ENCODE measurements around the gene DCTN4. TPM values are rescaled to one million over a fixed set of nuclear protein-coding genes. Genes with fewer than 3 reads are reported as not detected.

Gene DCTN4
- total and polyA plus RNA-seq, 9 of the 15 experiments (the other 6 are each of a cell fraction or from before 2014, with no cell fraction given): 20.4 to 64.9 (median 49.9) TPM

DNA sequence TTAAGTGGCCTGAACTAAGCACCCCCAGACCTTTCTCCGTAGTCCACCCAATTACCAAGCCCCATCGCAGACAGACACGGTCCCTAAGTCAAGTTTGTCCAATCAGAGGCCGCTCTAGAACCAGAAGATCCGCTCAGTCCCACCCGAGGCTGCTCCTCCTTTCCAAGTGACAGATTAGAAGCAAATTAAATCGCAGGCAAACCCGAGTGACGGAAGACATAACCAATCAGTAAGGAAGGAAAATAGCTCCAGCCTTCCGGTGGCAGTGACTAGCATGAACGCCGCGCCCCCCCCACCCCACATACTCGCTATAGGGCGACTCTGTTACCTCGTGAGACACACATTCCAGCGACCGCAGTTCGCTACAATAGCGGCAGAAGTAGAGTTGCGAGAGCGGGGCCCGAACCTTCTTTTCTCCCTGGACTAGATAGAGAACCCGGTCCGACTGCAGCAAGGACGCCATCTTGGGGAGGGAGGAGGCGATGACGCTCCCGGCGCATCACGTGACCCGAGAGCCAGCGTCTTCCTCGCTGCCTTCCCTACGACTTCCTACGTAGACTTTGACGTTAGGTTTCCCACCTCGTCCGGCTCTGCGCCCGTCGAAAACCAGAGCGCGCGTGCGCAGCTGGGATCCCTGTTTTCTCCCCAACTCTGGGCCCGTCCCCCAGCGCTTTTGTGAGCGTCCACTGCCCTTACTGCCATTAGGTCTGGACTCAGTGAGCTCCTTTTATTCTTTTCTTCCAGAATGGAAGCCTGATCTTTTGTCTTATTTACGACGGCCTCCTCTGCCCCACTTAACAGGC is at the start of gene DCTN4 (continued):
- peak; percentile 91 for TF ChIP-seq REST (IDR thresholded peaks at IDR 0.05; ENCODE audit: borderline replicate concordance)
- TF ChIP-seq REST (CRISPR knock-in tag; IDR thresholded peaks at IDR 0.05; ENCODE audit: low read depth): peak; percentile 66; the same call in 1 of the 2 replicates
- peak; percentile 82; the same call in 1 of the 2 replicates for TF ChIP-seq ZNF644 (tag; IDR thresholded peaks at IDR 0.05; ENCODE audit: low read depth)
- TF ChIP-seq ZNF76 (CRISPR knock-in tag; IDR thresholded peaks at IDR 0.05; ENCODE audit: borderline replicate concordance): no peak
- TF ChIP-seq TAF1 (IDR thresholded peaks at IDR 0.05; ENCODE audit: control insufficient read depth, extremely low read depth, insufficient read depth, low read length, severe bottlenecking): peak; percentile 98
- 0 out of 2 replicates have a peak, but pooled peaks have one; percentile 45 for TF ChIP-seq ZBTB43 (CRISPR knock-in tag; IDR thresholded peaks at IDR 0.05)
- peak; percentile 8; the same call in 1 of the 2 replicates for TF ChIP-seq HES1 (IDR thresholded peaks at IDR 0.05; ENCODE audit: low read depth)
- TF ChIP-seq PHB2 (IDR thresholded peaks at IDR 0.05; ENCODE audit: low read depth): no peak
- peak; percentile 94 for TF ChIP-seq TBP (optimal IDR thresholded peaks at IDR 0.05; ENCODE audit: low read depth, low read length)
- TF ChIP-seq HMGN3 (IDR thresholded peaks at IDR 0.05; ENCODE audit: borderline replicate concordance, extremely low read depth, insufficient read length, low read depth, low read length): no peak
- no peak for TF ChIP-seq ZNF431 (CRISPR knock-in tag; IDR thresholded peaks at IDR 0.05)
- TF ChIP-seq ZBTB9 (CRISPR knock-in tag; IDR thresholded peaks at IDR 0.05): peak; percentile 76; the same call in 1 of the 2 replicates
- peak; percentile 98 for TF ChIP-seq TAF7 (tag; IDR thresholded peaks at IDR 0.05)
- no peak for TF ChIP-seq TSC22D4 (tag; IDR thresholded peaks at IDR 0.05)
